ENCODE results near the gene LRRC4C.

DNA sequence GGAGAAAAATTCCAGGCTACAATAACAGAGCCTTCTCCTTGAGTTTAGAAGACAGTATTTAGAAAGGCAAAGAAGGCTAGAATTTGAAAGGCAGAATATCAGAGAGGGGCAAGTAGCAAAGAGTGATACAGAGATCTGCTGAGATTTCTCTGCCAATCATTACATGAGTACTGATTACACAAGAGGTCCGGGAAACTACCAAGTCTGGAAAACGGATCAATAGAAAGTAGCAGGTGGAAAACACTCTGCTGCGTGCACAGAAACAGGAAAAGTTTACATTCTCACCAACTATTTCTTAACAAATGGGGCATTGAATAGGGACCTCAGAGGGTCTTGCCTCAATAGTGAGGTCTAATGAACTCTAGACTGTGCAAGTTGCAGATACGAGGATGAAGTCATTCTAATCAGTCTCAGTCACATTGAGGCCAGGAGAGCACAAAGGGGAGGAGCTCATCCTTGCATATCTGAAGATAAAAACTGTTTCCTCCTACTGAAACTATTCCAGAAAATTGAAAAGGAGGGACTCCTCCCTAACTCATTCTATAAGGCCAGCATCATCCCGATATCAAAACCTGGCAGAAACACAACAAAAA, 1099.2 kb downstream of the LRRC4C start:
- no peak for TF ChIP-seq POLR2A (IDR thresholded peaks at IDR 0.05; ENCODE audit: low read depth, low read length)
- TF ChIP-seq TAF1 (IDR thresholded peaks at IDR 0.05; ENCODE audit: low read depth, low read length) = no peak
- no peak for TF ChIP-seq POLR2AphosphoS5 (IDR thresholded peaks at IDR 0.05; ENCODE audit: low read depth, low read length)
- no peak for TF ChIP-seq PAX5 (IDR thresholded peaks at IDR 0.05; ENCODE audit: insufficient read depth, low read length, severe bottlenecking)
- TF ChIP-seq POU2F2 (IDR thresholded peaks at IDR 0.05; ENCODE audit: low read depth, low read length) = no peak

Data from GM12891 (cell line).